H9 (cell line): ENCODE measurements around the gene USB1. TPM values are rescaled to one million over a fixed set of nuclear protein-coding genes. Genes with fewer than 3 reads are reported as not detected.

ENCODE experiments used
- DNase-seq: peaks from one replicate; pipeline ENCODE4 v3.0.0-alpha.2; 2017
- H2AFZ ChIP-seq: one replicate; pipeline ENCODE4 v1.6.1; 2013; ENCODE audit warnings: mild to moderate bottlenecking, low read length, control low read depth, moderate library complexity
- H2AK5ac ChIP-seq: 2 replicates; pipeline ENCODE4 v1.6.1; 2013; ENCODE audit warnings: low read length, control low read depth, mixed read lengths; ENCODE audit not compliant: insufficient read length
- H2BK120ac ChIP-seq: one replicate; pipeline ENCODE4 v1.6.1; 2013; ENCODE audit warnings: low read depth, mild to moderate bottlenecking, low read length, control low read depth, inconsistent platforms; ENCODE audit not compliant: poor library complexity, severe bottlenecking
- H2BK12ac ChIP-seq: 2 replicates; pipeline ENCODE4 v1.6.1; 2013; ENCODE audit warnings: low read length, control low read depth, mixed read lengths, low read depth; ENCODE audit not compliant: insufficient read length
- H2BK15ac ChIP-seq: 2 replicates; pipeline ENCODE4 v1.6.1; 2013; ENCODE audit warnings: low read depth, low read length, control low read depth
- H2BK20ac ChIP-seq: one replicate; pipeline ENCODE4 v1.6.1; 2013; ENCODE audit warnings: low read depth, mild to moderate bottlenecking, low read length, control low read depth, inconsistent platforms; ENCODE audit not compliant: poor library complexity, severe bottlenecking
- H2BK5ac ChIP-seq: 2 replicates; pipeline ENCODE4 v1.6.1; 2013; ENCODE audit warnings: low read length, control low read depth, mixed read lengths; ENCODE audit not compliant: insufficient read length
- H3K14ac ChIP-seq: 2 replicates; pipeline ENCODE4 v1.6.1; 2013; ENCODE audit warnings: low read length, control low read depth; ENCODE audit not compliant: insufficient read depth
- H3K18ac ChIP-seq: 2 replicates; pipeline ENCODE4 v1.6.1; 2013; ENCODE audit warnings: low read depth, mild to moderate bottlenecking, mixed read lengths, low read length, control low read depth; ENCODE audit not compliant: insufficient read length
- H3K23ac ChIP-seq: 2 replicates; pipeline ENCODE4 v1.6.1; 2013; ENCODE audit warnings: low read length, control low read depth, mixed read lengths, low read depth; ENCODE audit not compliant: insufficient read length
- H3K23me2 ChIP-seq: 2 replicates; pipeline ENCODE4 v1.6.1; 2013; ENCODE audit warnings: low read depth, mild to moderate bottlenecking, mixed read lengths, low read length, control low read depth; ENCODE audit not compliant: insufficient read length, poor library complexity, severe bottlenecking
- H3K27ac ChIP-seq: 2 replicates; pipeline ENCODE4 v1.5.1; 2013; ENCODE audit warnings: low read length, control low read depth, mixed read lengths, low read depth; ENCODE audit not compliant: insufficient read length
- H3K27me3 ChIP-seq: 2 replicates; pipeline ENCODE4 v1.6.1; 2013; ENCODE audit warnings: low read length, control low read depth, inconsistent platforms; ENCODE audit not compliant: insufficient read depth
- H3K4ac ChIP-seq: 2 replicates; pipeline ENCODE4 v1.6.1; 2013; ENCODE audit warnings: low read depth, mild to moderate bottlenecking, control low read depth, inconsistent platforms, low read length, moderate library complexity
- H3K4me1 ChIP-seq: 2 replicates; pipeline ENCODE4 v1.6.1; 2013; ENCODE audit warnings: low read length, control low read depth, inconsistent platforms; ENCODE audit not compliant: insufficient read depth
- H3K4me2 ChIP-seq: 2 replicates; pipeline ENCODE4 v1.6.1; 2013; ENCODE audit warnings: low read length, control low read depth, mixed read lengths; ENCODE audit not compliant: insufficient read length, insufficient read depth
- H3K56ac ChIP-seq: 2 replicates; pipeline ENCODE4 v1.6.1; 2013; ENCODE audit warnings: low read depth, mild to moderate bottlenecking, mixed read lengths, low read length, control low read depth; ENCODE audit not compliant: insufficient read length
- H3K79me1 ChIP-seq: 2 replicates; pipeline ENCODE4 v1.6.1; 2013; ENCODE audit warnings: low read depth, mild to moderate bottlenecking, moderate library complexity, low read length, control low read depth, inconsistent platforms; ENCODE audit not compliant: insufficient read depth, poor library complexity, severe bottlenecking
- H3K79me2 ChIP-seq: 2 replicates; pipeline ENCODE4 v1.6.1; 2013; ENCODE audit warnings: low read length, control low read depth, inconsistent platforms; ENCODE audit not compliant: insufficient read depth
- H3K9ac ChIP-seq: 2 replicates; pipeline ENCODE4 v1.6.1; 2013; ENCODE audit warnings: low read length, control low read depth, mixed read lengths; ENCODE audit not compliant: insufficient read length; ENCODE audit errors: extremely low read depth
- H3K9me3 ChIP-seq: one replicate; pipeline ENCODE4 v1.6.1; 2013; ENCODE audit warnings: low read depth, low read length, inconsistent platforms; ENCODE audit not compliant: control insufficient read depth
- H3T11ph ChIP-seq: one replicate; pipeline ENCODE4 v1.6.1; 2013; ENCODE audit warnings: mild to moderate bottlenecking, low read length, control low read depth, inconsistent platforms
- H4K20me1 ChIP-seq: one replicate; pipeline ENCODE4 v1.6.1; 2013; ENCODE audit not compliant: control insufficient read depth, insufficient read length, insufficient read depth
- H4K5ac ChIP-seq: 2 replicates; pipeline ENCODE4 v1.6.1; 2013; ENCODE audit warnings: low read depth, mild to moderate bottlenecking, mixed read lengths, low read length, control low read depth; ENCODE audit not compliant: insufficient read length
- H4K8ac ChIP-seq: replicated peaks from 2 replicates; pipeline ENCODE4 v1.6.1; 2013; ENCODE audit warnings: low read length, control low read depth, mixed read lengths, low read depth; ENCODE audit not compliant: insufficient read length
- H4K91ac ChIP-seq: 2 replicates; pipeline ENCODE4 v1.6.1; 2013; ENCODE audit warnings: low read depth, mild to moderate bottlenecking, moderate library complexity, mixed read lengths, low read length, control low read depth; ENCODE audit not compliant: insufficient read length
- H3K27ac Mint-ChIP-seq, 3 experiments: 2 replicates in 2 of 3; 3 replicates in 1 of 3; pipeline ENCODE4 v1.8.0; 2020 to 2021; ENCODE audit warnings: mixed read lengths in 3 of 3, mild to moderate bottlenecking in 1 of 3, moderate library complexity in 1 of 3
- H3K27me3 Mint-ChIP-seq: 2 replicates; pipeline ENCODE4 v1.8.0; 2021; ENCODE audit warnings: low read depth, mild to moderate bottlenecking, moderate library complexity, mixed read lengths
- H3K36me3 Mint-ChIP-seq, 3 experiments: 2 replicates in 2 of 3; 3 replicates in 1 of 3; pipeline ENCODE4 v1.8.0; 2020 to 2021; ENCODE audit warnings: low read depth in 3 of 3, mixed read lengths in 3 of 3; ENCODE audit not compliant: insufficient read depth in 1 of 3
- H3K4me1 Mint-ChIP-seq, 2 experiments: 2 replicates each; pipeline ENCODE4 v1.8.0; 2020; ENCODE audit warnings: mixed read lengths in 2 of 2
- H3K4me3 Mint-ChIP-seq, 2 experiments: 2 replicates in 1 of 2; 3 replicates in 1 of 2; pipeline ENCODE4 v1.8.0; 2020 to 2021; ENCODE audit warnings: mild to moderate bottlenecking in 2 of 2, mixed read lengths in 2 of 2, moderate library complexity in 1 of 2
- H3K9me3 Mint-ChIP-seq, 2 experiments: 2 replicates in 1 of 2; 3 replicates in 1 of 2; pipeline ENCODE4 v1.8.0; 2020; ENCODE audit warnings: mild to moderate bottlenecking in 2 of 2, mixed read lengths in 2 of 2, moderate library complexity in 1 of 2
- WGBS: extraction: QIAGEN DNeasy Blood & Tissue Kit; methylation state at CpG from one replicate; pipeline ENCODE4 v1.1.7; 2013; ENCODE audit warnings: missing lambda C conversion rate, low lambda C conversion rate, mixed read lengths; ENCODE audit not compliant: insufficient read length; ENCODE audit errors: extremely low coverage; 5-methylcytosine and 5-hydroxymethylcytosine counted together
- total RNA-seq: library from RNA; stranded (reverse); gene quantifications from 2 replicates; pipeline ENCODE4 v1.2.1, GENCODE V29; 2021
- TF ChIP-seq, protein P1 (sequence below): fragments of 200-600 bp; sonication (generic); conservative IDR thresholded peaks from 3 replicates; pipeline ENCODE4 v1.8.0; 2021; ENCODE audit warnings: antibody characterized with exemption, mild to moderate bottlenecking

Gene USB1
- total RNA-seq, 1 experiment from 2014 or later, result 65.0 TPM

DNA sequence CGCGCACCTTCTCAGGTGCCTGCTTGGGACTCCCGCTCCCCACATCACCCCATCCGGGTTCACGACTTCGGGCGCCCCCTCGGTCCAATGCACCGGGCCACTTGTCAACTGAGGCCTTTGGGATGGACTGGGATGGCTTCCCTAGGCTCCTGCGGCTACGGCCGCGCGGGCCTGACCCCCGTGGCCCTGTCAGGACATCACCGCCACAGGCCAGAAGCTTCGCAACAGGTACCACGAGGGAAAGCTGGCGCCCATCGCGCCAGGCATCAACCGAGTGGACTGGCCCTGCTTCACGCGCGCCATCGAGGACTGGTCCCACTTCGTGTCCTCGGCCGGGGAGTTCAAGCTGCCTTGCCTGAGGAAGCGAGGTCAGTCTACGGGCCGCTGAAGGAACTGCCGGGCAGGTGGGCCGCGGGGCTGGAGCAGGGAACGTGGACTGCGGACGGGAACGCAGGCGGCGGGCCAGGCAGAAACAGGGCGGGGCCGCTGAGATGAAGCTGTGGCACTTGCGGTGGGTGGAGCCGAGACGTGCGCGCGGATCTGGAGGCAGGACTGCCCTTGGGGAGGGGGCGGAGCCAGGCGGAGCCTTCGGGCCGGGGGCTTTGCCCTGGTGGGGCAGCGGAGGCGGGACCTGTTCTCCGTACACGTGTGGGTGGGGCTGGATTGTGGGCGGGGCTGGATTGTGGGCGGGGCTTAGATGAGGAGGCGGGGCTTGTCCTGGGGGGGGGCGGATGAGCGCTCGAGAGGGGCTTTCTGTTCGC lies 16.6 kb upstream of the USB1 start:
- peak overlapping the region; percentile 79 to 93 for H3K4me3 Mint-ChIP-seq
- no peaks in the 10 kb centered on the region for H3K79me2 ChIP-seq
- H3T11ph ChIP-seq, result no peak overlapping the region
- no peak overlapping the region for H2BK120ac ChIP-seq
- H3K36me3 Mint-ChIP-seq, result no peaks in the 10 kb centered on the region; a peak in 1 of 7 replicates
- H4K8ac ChIP-seq, result no peak overlapping the region
- no peak overlapping the region for H2BK5ac ChIP-seq
- H2AFZ ChIP-seq, result no peak overlapping the region
- no peak overlapping the region for H3K4ac ChIP-seq
- no peak overlapping the region for H2BK20ac ChIP-seq
- no peak overlapping the region for H3K23ac ChIP-seq
- peaks cover 3 to 9% of the 10 kb centered on the region in 2 experiments; a peak in 3 of 4 replicates for H3K4me1 Mint-ChIP-seq
- no peak overlapping the region for H3K27ac ChIP-seq
- H2BK15ac ChIP-seq, result 0 out of 2 replicates have a peak overlapping the region, but pooled peaks have one; percentile 9
- H3K79me1 ChIP-seq, result no peaks in the 10 kb centered on the region
- TF ChIP-seq, protein P1, sequence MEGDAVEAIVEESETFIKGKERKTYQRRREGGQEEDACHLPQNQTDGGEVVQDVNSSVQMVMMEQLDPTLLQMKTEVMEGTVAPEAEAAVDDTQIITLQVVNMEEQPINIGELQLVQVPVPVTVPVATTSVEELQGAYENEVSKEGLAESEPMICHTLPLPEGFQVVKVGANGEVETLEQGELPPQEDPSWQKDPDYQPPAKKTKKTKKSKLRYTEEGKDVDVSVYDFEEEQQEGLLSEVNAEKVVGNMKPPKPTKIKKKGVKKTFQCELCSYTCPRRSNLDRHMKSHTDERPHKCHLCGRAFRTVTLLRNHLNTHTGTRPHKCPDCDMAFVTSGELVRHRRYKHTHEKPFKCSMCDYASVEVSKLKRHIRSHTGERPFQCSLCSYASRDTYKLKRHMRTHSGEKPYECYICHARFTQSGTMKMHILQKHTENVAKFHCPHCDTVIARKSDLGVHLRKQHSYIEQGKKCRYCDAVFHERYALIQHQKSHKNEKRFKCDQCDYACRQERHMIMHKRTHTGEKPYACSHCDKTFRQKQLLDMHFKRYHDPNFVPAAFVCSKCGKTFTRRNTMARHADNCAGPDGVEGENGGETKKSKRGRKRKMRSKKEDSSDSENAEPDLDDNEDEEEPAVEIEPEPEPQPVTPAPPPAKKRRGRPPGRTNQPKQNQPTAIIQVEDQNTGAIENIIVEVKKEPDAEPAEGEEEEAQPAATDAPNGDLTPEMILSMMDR, result no peak
- H3K9ac ChIP-seq, result peak overlapping the region; percentile 20
- H2BK12ac ChIP-seq, result no peak overlapping the region
- H2AK5ac ChIP-seq, result no peak overlapping the region
- peaks cover 11% of the 10 kb centered on the region; the same call in 1 of the 2 replicates for H3K27me3 ChIP-seq
- no peaks in the 10 kb centered on the region for H4K20me1 ChIP-seq
- H3K27me3 Mint-ChIP-seq, result peaks cover 54% of the 10 kb centered on the region
- peak overlapping the region; percentile 52; the same call in 1 of the 2 replicates for H3K14ac ChIP-seq
- H3K56ac ChIP-seq, result no peak overlapping the region
- no peaks in the 10 kb centered on the region for H3K9me3 Mint-ChIP-seq
- H3K27ac Mint-ChIP-seq, result no peak overlapping the region
- H3K18ac ChIP-seq, result peak overlapping the region; percentile 74
- peak; percentile 98 for DNase-seq
- peaks cover 16% of the 10 kb centered on the region for H3K23me2 ChIP-seq
- H3K9me3 ChIP-seq, result no peaks in the 10 kb centered on the region
- H3K4me2 ChIP-seq, result peak overlapping the region; percentile 76
- H4K5ac ChIP-seq, result no peak overlapping the region
- WGBS, result no CpG with 5 or more reads among the region's 64 CpGs
- no peak overlapping the region for H4K91ac ChIP-seq
- no peaks in the 10 kb centered on the region for H3K4me1 ChIP-seq
